HG03060 (cell line): ENCODE measurements around the gene TMTC2.

ENCODE experiments used
- ATAC-seq: cut with Tn5 transposase; IDR thresholded peaks from one replicate; pipeline ENCODE4 v1.9.1; 2021; ENCODE audit warnings: low read depth, moderate number of reproducible peaks; ENCODE audit not compliant: unreplicated experiment

The TMTC2 gene

GRCh38 chr12:82996168-82996812, 309.6 kb downstream of the TMTC2 start:
- no peak for ATAC-seq

- no peak for ATAC-seq
Measured at GRCh38 chr12:82998509-82998908, 311.8 kb downstream of the TMTC2 start.

- ATAC-seq = no peak
Measured at GRCh38 chr12:83003026-83003425, 316.3 kb downstream of the TMTC2 start.

GRCh38 chr12:83005534-83006197, 319.0 kb downstream of the TMTC2 start:
- ATAC-seq = no peak

GRCh38 chr12:83008703-83009102, 322.0 kb downstream of the TMTC2 start:
- no peak for ATAC-seq

GRCh38 chr12:83010169-83010804, 323.6 kb downstream of the TMTC2 start:
- ATAC-seq = no peak

GRCh38 chr12:83015390-83016217, 328.9 kb downstream of the TMTC2 start:
- no peak for ATAC-seq

- ATAC-seq = no peak
Measured at GRCh38 chr12:83016218-83016835, 329.6 kb downstream of the TMTC2 start.

GRCh38 chr12:83016991-83017390, 330.3 kb downstream of the TMTC2 start:
- no peak for ATAC-seq

GRCh38 chr12:83018088-83018487, 331.4 kb downstream of the TMTC2 start:
- no peak for ATAC-seq

- ATAC-seq = no peak
Measured at GRCh38 chr12:83027021-83027723, 340.5 kb downstream of the TMTC2 start.

GRCh38 chr12:83031196-83031595, 344.5 kb downstream of the TMTC2 start:
- ATAC-seq = no peak

- ATAC-seq = no peak
Measured at GRCh38 chr12:83036847-83037246, 350.1 kb downstream of the TMTC2 start.

- no peak for ATAC-seq
Measured at GRCh38 chr12:83039413-83039812, 352.7 kb downstream of the TMTC2 start.

- no peak for ATAC-seq
Measured at GRCh38 chr12:83040339-83040738, 353.6 kb downstream of the TMTC2 start.

- ATAC-seq = no peak
Measured at GRCh38 chr12:83040991-83041390, 354.3 kb downstream of the TMTC2 start.

- ATAC-seq = no peak
Measured at GRCh38 chr12:83042441-83043200, 355.9 kb downstream of the TMTC2 start.

GRCh38 chr12:83044736-83045135, 358.0 kb downstream of the TMTC2 start:
- no peak for ATAC-seq

- ATAC-seq = no peak
Measured at GRCh38 chr12:83046019-83046418, 359.3 kb downstream of the TMTC2 start.
